CD4-positive, CD25-positive, alpha-beta regulatory T cell (primary cell): ENCODE data around the gene ME1. TPM values are rescaled to one million over a fixed set of nuclear protein-coding genes. Genes with fewer than 3 reads are reported as not detected.

ENCODE experiments used
- ATAC-seq, 2 donors: fragments of 150-1000 bp; cut with Tn5 transposase; one replicate each; pipeline ENCODE4 v1.10.0; 2021; ENCODE audit warnings: low read depth in 2 of 2, moderate number of reproducible peaks in 2 of 2, moderate library complexity in 1 of 2
- DNase-seq, 3 donors: peaks; one replicate each; pipeline versions ENCODE4 v3.0.0 to v3.0.0-alpha.2; 2012 to 2022; ENCODE audit warnings: mixed read lengths in 1 of 3
- H3K27ac ChIP-seq: one replicate; pipeline ENCODE4 v1.7.0; 2013; ENCODE audit warnings: mild to moderate bottlenecking, low read length; ENCODE audit not compliant: insufficient read depth, poor library complexity, severe bottlenecking
- H3K27me3 ChIP-seq: one replicate; pipeline ENCODE4 v1.7.0; 2013; ENCODE audit warnings: low read length; ENCODE audit not compliant: control insufficient read depth, insufficient read depth
- H3K36me3 ChIP-seq: one replicate; pipeline ENCODE4 v1.7.0; 2013; ENCODE audit warnings: mild to moderate bottlenecking, low read length, moderate library complexity; ENCODE audit not compliant: control insufficient read depth, insufficient read depth
- H3K4me1 ChIP-seq: 2 replicates; pipeline ENCODE4 v1.7.0; 2013; ENCODE audit warnings: mild to moderate bottlenecking, low read length; ENCODE audit not compliant: insufficient read depth, control insufficient read depth, poor library complexity, severe bottlenecking
- H3K4me3 ChIP-seq: one replicate; pipeline ENCODE4 v1.7.0; 2013; ENCODE audit warnings: low read depth, mild to moderate bottlenecking, low read length, moderate library complexity
- H3K9me3 ChIP-seq, 2 experiments: 1 replicate in 1 of 2; 2 replicates in 1 of 2; pipeline ENCODE4 v1.7.0; 2013; ENCODE audit warnings: low read length in 2 of 2, mild to moderate bottlenecking in 1 of 2, moderate library complexity in 1 of 2; ENCODE audit not compliant: control insufficient read depth in 2 of 2
- H3K27ac Mint-ChIP-seq, 3 donors: one replicate each; pipeline ENCODE4 v1.8.0; 2020 to 2022; ENCODE audit warnings: mild to moderate bottlenecking in 3 of 3, mixed read lengths in 3 of 3, moderate library complexity in 2 of 3
- H3K27me3 Mint-ChIP-seq: one replicate; pipeline ENCODE4 v1.8.0; 2022; ENCODE audit warnings: mild to moderate bottlenecking, mixed read lengths
- H3K36me3 Mint-ChIP-seq: one replicate; pipeline ENCODE4 v1.8.0; 2020; ENCODE audit warnings: mixed read lengths
- H3K4me1 Mint-ChIP-seq, 4 donors: one replicate each; pipeline ENCODE4 v1.8.0; 2020 to 2022; ENCODE audit warnings: mixed read lengths in 4 of 4, mild to moderate bottlenecking in 1 of 4
- H3K4me3 Mint-ChIP-seq, 4 donors: one replicate each; pipeline ENCODE4 v1.8.0; 2020 to 2022; ENCODE audit warnings: mild to moderate bottlenecking in 4 of 4, mixed read lengths in 4 of 4, moderate library complexity in 3 of 4
- H3K9me3 Mint-ChIP-seq, 7 donors: one replicate each; pipeline ENCODE4 v1.8.0; 2020 to 2022; ENCODE audit warnings: mixed read lengths in 7 of 7, mild to moderate bottlenecking in 3 of 7, moderate library complexity in 2 of 7
- polyA plus RNA-seq, 4 donors: library from polyadenylated mRNA; unstranded; fragments of 300-500 nt; fragmentation: Illumina TruSeq; gene quantifications; one replicate each; pipeline ENCODE4 v1.2.3, GENCODE V29; 2021
- total RNA-seq: library from RNA; stranded (reverse); gene quantifications from one replicate; pipeline ENCODE4 v1.2.3, GENCODE V29; 2022

ME1 gene
- total and polyA plus RNA-seq, 5 donors from 2014 or later: not detected

DNA sequence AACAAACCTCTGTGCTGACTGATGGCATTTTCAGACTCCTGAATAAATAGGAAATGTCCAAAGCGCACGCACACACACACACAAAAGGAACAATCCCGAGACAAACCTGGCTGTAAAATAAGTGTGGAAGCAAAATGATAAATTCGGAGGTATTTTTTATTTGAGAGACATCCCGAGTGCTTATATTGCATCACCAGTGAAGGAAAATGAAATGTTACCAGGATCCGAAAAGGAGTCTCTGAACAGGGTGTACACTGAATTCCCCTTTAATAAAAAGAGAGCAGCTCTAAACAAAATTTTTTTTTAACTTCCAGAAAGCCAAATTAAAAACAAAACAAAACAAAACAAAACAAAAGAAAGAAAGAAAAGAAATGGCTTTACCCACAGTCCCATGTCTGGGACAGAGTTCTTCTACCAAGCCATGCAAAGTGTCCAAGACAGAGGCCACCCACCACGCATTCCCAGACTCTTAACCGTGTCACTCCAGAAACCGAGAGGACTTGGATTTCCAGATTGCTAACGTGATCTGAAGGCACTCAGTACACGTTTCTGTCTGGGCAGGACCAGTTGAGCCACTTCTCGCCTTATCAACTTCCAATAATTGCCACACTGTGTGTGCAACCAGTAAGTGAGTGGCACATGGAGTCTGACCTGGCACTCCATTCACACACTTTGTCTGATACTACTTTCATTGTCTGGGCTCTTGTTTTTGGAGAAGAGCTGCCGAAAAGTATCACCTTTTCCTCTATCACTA is 817 bp downstream of the ME1 start:
- Histone ChIP-seq H3K27ac (no peak overlapping the region), H3K4me3 (no peak overlapping the region), H3K4me1 (no peaks in the 10 kb centered on the region), H3K36me3 (no peaks in the 10 kb centered on the region), H3K27me3 (peaks cover 3% of the 10 kb centered on the region), H3K9me3 (no peaks in the 10 kb centered on the region)
- peaks cover 15% of the 10 kb centered on the region for H3K27me3 Mint-ChIP-seq
- ATAC-seq: no peak
- DNase-seq: no peak
- no peaks in the 10 kb centered on the region for H3K4me1 Mint-ChIP-seq
- H3K27ac Mint-ChIP-seq: no peak overlapping the region
- peaks cover 0 to 5% (median 2%) of the 10 kb centered on the region in 7 donors for H3K9me3 Mint-ChIP-seq
- no peak overlapping the region for H3K4me3 Mint-ChIP-seq
- no peaks in the 10 kb centered on the region for H3K36me3 Mint-ChIP-seq

- H3K27ac Mint-ChIP-seq: no peak overlapping the region
Observed at GRCh38 chr6:83429269-83429668, 1.6 kb downstream of the ME1 start.

DNA sequence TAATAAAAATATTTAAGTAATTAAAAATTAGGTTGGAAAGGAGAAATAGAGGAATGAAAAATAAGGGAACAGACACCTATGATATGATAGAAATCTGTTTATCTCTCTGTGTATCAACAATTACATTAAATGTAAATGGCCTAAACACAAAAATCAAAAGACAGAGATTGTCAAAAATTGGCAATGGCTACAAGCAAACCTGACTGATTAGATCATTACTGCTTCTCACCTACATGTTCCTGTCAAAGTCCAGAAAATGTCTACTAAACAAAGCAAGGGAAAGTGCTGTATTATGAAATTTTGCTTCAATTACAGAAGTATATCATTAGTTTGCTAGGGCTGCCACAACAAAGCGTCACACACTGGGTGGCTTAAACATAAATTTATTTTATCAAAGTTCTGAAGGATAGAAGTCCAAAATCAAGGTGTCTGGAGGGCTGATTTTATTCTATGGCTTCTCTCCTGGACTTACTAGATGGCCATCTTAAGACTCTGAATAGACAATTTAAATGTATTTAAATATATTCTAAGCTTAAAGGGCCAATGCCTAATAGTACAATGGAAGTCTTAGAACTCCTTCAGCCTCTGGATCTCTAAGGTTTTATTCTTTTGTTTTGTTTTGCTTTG is 6.3 kb downstream of the ME1 start:
- Mint-ChIP-seq H3K36me3 (no peaks in the 10 kb centered on the region), H3K27me3 (no peaks in the 10 kb centered on the region), H3K4me1 (no peaks in the 10 kb centered on the region), H3K4me3 (no peak overlapping the region), H3K27ac (no peak overlapping the region), H3K9me3 (peaks cover 0 to 9% (median 5%) of the 10 kb centered on the region in 7 donors)
- no peak for ATAC-seq
- H3K27ac ChIP-seq: no peak overlapping the region
- no peaks in the 10 kb centered on the region for H3K27me3 ChIP-seq
- H3K36me3 ChIP-seq: no peaks in the 10 kb centered on the region
- H3K4me3 ChIP-seq: no peak overlapping the region
- H3K9me3 ChIP-seq: peaks cover 3 to 6% of the 10 kb centered on the region in 2 experiments
- H3K4me1 ChIP-seq: no peaks in the 10 kb centered on the region
- DNase-seq: no peak

More at GRCh38 chr6:83429269-83429668, 1.6 kb downstream of the ME1 start:
- H3K4me1 ChIP-seq: no peaks in the 10 kb centered on the region
- peaks cover 0 to 5% (median 2%) of the 10 kb centered on the region in 7 donors for H3K9me3 Mint-ChIP-seq
- H3K27me3 ChIP-seq: peaks cover 3% of the 10 kb centered on the region
- DNase-seq: no peak
- peaks cover 15% of the 10 kb centered on the region for H3K27me3 Mint-ChIP-seq
- H3K4me3 ChIP-seq: no peak overlapping the region
- H3K4me1 Mint-ChIP-seq: no peaks in the 10 kb centered on the region
- no peaks in the 10 kb centered on the region for H3K36me3 Mint-ChIP-seq
- peaks cover 3 to 4% of the 10 kb centered on the region in 2 experiments for H3K9me3 ChIP-seq
- no peaks in the 10 kb centered on the region for H3K36me3 ChIP-seq
- no peak for ATAC-seq
- no peak overlapping the region for H3K27ac ChIP-seq
- no peak overlapping the region for H3K4me3 Mint-ChIP-seq

GRCh38 chr6:83417880-83418663 is 12.8 kb downstream of the ME1 start:
- Histone ChIP-seq H3K9me3 (no peaks in the 10 kb centered on the region), H3K4me3 (no peak overlapping the region), H3K4me1 (no peaks in the 10 kb centered on the region), H3K27ac (no peak overlapping the region), H3K36me3 (no peaks in the 10 kb centered on the region), H3K27me3 (no peaks in the 10 kb centered on the region)
- Mint-ChIP-seq H3K36me3 (no peaks in the 10 kb centered on the region), H3K4me1 (no peaks in the 10 kb centered on the region), H3K27me3 (no peaks in the 10 kb centered on the region), H3K4me3 (no peak overlapping the region), H3K9me3 (peaks cover 0 to 6% (median 1%) of the 10 kb centered on the region in 7 donors), H3K27ac (no peak overlapping the region)
- ATAC-seq (no peak), DNase-seq (no peak)

DNA sequence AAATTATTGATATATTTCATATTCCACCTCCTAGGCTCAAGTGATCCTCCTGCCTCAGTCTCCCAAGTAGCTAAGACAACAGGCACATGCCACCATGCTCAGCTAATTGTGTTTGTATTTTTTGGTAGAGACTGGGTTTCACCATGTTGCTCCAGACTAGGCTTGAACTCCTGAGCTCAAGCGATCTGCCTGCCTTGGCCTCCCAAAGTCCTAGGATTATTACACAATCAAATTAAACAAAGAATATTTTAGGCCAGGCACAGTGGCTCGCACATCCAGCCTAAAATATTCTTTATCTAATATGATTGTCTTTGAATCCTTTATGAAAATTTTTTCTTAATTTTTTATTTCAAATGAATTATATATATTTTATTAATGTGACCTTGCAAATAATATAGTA is 17.8 kb downstream of the ME1 start:
- no peak overlapping the region for H3K27ac ChIP-seq
- H3K4me1 ChIP-seq: no peaks in the 10 kb centered on the region
- H3K4me3 ChIP-seq: no peak overlapping the region
- Mint-ChIP-seq H3K36me3 (no peaks in the 10 kb centered on the region), H3K27me3 (no peaks in the 10 kb centered on the region), H3K9me3 (peaks cover 0 to 3% (median 0%) of the 10 kb centered on the region in 7 donors), H3K27ac (no peak overlapping the region), H3K4me3 (no peak overlapping the region), H3K4me1 (no peaks in the 10 kb centered on the region)
- no peak for DNase-seq
- H3K27me3 ChIP-seq: no peaks in the 10 kb centered on the region
- H3K9me3 ChIP-seq: no peaks in the 10 kb centered on the region
- no peak for ATAC-seq
- H3K36me3 ChIP-seq: no peaks in the 10 kb centered on the region

- H3K4me3 Mint-ChIP-seq: no peak overlapping the region
- H3K36me3 Mint-ChIP-seq: no peaks in the 10 kb centered on the region
- H3K4me3 ChIP-seq: no peak overlapping the region
Observed at GRCh38 chr6:83411731-83412130, 19.1 kb downstream of the ME1 start.

GRCh38 chr6:83403191-83403590 is 27.7 kb downstream of the ME1 start:
- no peaks in the 10 kb centered on the region for H3K9me3 ChIP-seq
- no peaks in the 10 kb centered on the region for H3K27me3 ChIP-seq
- DNase-seq: no peak
- Mint-ChIP-seq H3K36me3 (no peaks in the 10 kb centered on the region), H3K4me3 (no peak overlapping the region), H3K4me1 (no peaks in the 10 kb centered on the region), H3K9me3 (peaks cover 0 to 7% (median 2%) of the 10 kb centered on the region in 7 donors), H3K27me3 (no peaks in the 10 kb centered on the region), H3K27ac (no peak overlapping the region)
- H3K4me1 ChIP-seq: no peaks in the 10 kb centered on the region
- ATAC-seq: no peak
- H3K27ac ChIP-seq: no peak overlapping the region
- no peaks in the 10 kb centered on the region for H3K36me3 ChIP-seq
- H3K4me3 ChIP-seq: no peak overlapping the region

More at GRCh38 chr6:83411731-83412130, 19.1 kb downstream of the ME1 start:
- H3K27me3 ChIP-seq: no peaks in the 10 kb centered on the region
- no peak for ATAC-seq
- H3K27me3 Mint-ChIP-seq: no peaks in the 10 kb centered on the region
- H3K27ac Mint-ChIP-seq: no peak overlapping the region
- H3K4me1 Mint-ChIP-seq: no peaks in the 10 kb centered on the region
- H3K36me3 ChIP-seq: no peaks in the 10 kb centered on the region
- no peaks in the 10 kb centered on the region for H3K4me1 ChIP-seq
- no peaks in the 10 kb centered on the region for H3K9me3 ChIP-seq
- DNase-seq: no peak
- no peak overlapping the region for H3K27ac ChIP-seq
- peaks cover 0 to 3% (median 0%) of the 10 kb centered on the region in 7 donors for H3K9me3 Mint-ChIP-seq
